HG03280 (cell line): Measurements from ENCODE around the gene CDC14A.
"Not testable (repeated sequence)": the region's sequence is repeated elsewhere in the genome, so short reads cannot be mapped to it uniquely, and the experiment has no call there.

Experiments
- ATAC-seq: cut with Tn5 transposase; IDR thresholded peaks from one replicate; pipeline ENCODE4 v1.9.1; 2021; ENCODE audit warnings: mild to moderate bottlenecking, moderate library complexity; ENCODE audit not compliant: unreplicated experiment

CDC14A gene

GRCh38 chr1:100332331-100332730, 20.0 kb upstream of the CDC14A start:
- no peak for ATAC-seq

GRCh38 chr1:100335436-100335835, 16.9 kb upstream of the CDC14A start:
- no peak for ATAC-seq

- ATAC-seq: not testable (repeated sequence)
These were observed 14.4 kb upstream of the CDC14A start for GRCh38 chr1:100337878-100338277.

- not testable (repeated sequence) for ATAC-seq
These were observed 12.6 kb upstream of the CDC14A start for GRCh38 chr1:100339735-100340134.

- no peak for ATAC-seq
These were observed 11.8 kb upstream of the CDC14A start for GRCh38 chr1:100340494-100340893.

- no peak for ATAC-seq
These were observed 10.0 kb upstream of the CDC14A start for GRCh38 chr1:100342348-100342747.

GRCh38 chr1:100343897-100344296, 8.4 kb upstream of the CDC14A start:
- no peak for ATAC-seq

GRCh38 chr1:100344774-100345173, 7.5 kb upstream of the CDC14A start:
- no peak for ATAC-seq

GRCh38 chr1:100346387-100346786, 5.9 kb upstream of the CDC14A start:
- ATAC-seq: no peak

- no peak for ATAC-seq
These were observed 5.0 kb upstream of the CDC14A start for GRCh38 chr1:100347009-100347966.

- no peak for ATAC-seq
These were observed 3.7 kb upstream of the CDC14A start for GRCh38 chr1:100348549-100349144.

GRCh38 chr1:100349246-100349645, 3.1 kb upstream of the CDC14A start:
- no peak for ATAC-seq

GRCh38 chr1:100350787-100351094, 1.6 kb upstream of the CDC14A start:
- ATAC-seq: no peak

- peak; percentile 63 for ATAC-seq
These were observed 1.0 kb upstream of the CDC14A start for GRCh38 chr1:100351095-100351887.

- ATAC-seq: no peak
These were observed 930 bp downstream of the CDC14A start for GRCh38 chr1:100353071-100353801.

GRCh38 chr1:100353988-100354387, 1.7 kb downstream of the CDC14A start:
- ATAC-seq: no peak

- no peak for ATAC-seq
These were observed 2.7 kb downstream of the CDC14A start for GRCh38 chr1:100354971-100355394.

GRCh38 chr1:100358210-100358609, 5.9 kb downstream of the CDC14A start:
- no peak for ATAC-seq

GRCh38 chr1:100359139-100359538, 6.8 kb downstream of the CDC14A start:
- no peak for ATAC-seq

GRCh38 chr1:100360790-100361510, 8.6 kb downstream of the CDC14A start:
- no peak for ATAC-seq
